ENCODE results near the gene FAHD2B.
"Not testable (repeated sequence)": the region's sequence is repeated elsewhere in the genome, so short reads cannot be mapped to it uniquely, and the experiment has no call there.

FAHD2B gene

GRCh38 chr2:97095661-97096060, 979 bp upstream of the FAHD2B start:
- DNase-seq, result no peak
- Histone ChIP-seq H3K9me3 (no peaks in the 10 kb centered on the region), H3K36me3 (no peaks in the 10 kb centered on the region), H3K4me1 (no peaks in the 10 kb centered on the region), H3K27me3 (no peaks in the 10 kb centered on the region), H3K4me3 (ENCODE audit: low read depth, low read length) (no peak overlapping the region)
- TF ChIP-seq, protein P1, sequence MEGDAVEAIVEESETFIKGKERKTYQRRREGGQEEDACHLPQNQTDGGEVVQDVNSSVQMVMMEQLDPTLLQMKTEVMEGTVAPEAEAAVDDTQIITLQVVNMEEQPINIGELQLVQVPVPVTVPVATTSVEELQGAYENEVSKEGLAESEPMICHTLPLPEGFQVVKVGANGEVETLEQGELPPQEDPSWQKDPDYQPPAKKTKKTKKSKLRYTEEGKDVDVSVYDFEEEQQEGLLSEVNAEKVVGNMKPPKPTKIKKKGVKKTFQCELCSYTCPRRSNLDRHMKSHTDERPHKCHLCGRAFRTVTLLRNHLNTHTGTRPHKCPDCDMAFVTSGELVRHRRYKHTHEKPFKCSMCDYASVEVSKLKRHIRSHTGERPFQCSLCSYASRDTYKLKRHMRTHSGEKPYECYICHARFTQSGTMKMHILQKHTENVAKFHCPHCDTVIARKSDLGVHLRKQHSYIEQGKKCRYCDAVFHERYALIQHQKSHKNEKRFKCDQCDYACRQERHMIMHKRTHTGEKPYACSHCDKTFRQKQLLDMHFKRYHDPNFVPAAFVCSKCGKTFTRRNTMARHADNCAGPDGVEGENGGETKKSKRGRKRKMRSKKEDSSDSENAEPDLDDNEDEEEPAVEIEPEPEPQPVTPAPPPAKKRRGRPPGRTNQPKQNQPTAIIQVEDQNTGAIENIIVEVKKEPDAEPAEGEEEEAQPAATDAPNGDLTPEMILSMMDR (IDR thresholded peaks at IDR 0.05; ENCODE audit: low read depth, low read length), result no peak

- DNase-seq; H3K4me3 ChIP-seq (ENCODE audit: low read depth, low read length); H3K4me1 ChIP-seq; H3K36me3 ChIP-seq; H3K9me3 ChIP-seq; H3K27me3 ChIP-seq: not testable (repeated sequence)
Measured at GRCh38 chr2:97093983-97094771, 505 bp downstream of the FAHD2B start.

- H3K4me3 ChIP-seq (ENCODE audit: low read depth, low read length); H3K9me3 ChIP-seq; DNase-seq; H3K27me3 ChIP-seq; H3K4me1 ChIP-seq; H3K36me3 ChIP-seq: not testable (repeated sequence)
Measured at GRCh38 chr2:97092946-97093345, 1.7 kb downstream of the FAHD2B start.

- not testable (repeated sequence) for H3K4me1 ChIP-seq; H3K36me3 ChIP-seq; H3K4me3 ChIP-seq (ENCODE audit: low read depth, low read length); H3K9me3 ChIP-seq; DNase-seq; H3K27me3 ChIP-seq
Measured at GRCh38 chr2:97088706-97089105, 6.0 kb downstream of the FAHD2B start.

GRCh38 chr2:97085093-97085492, 9.6 kb downstream of the FAHD2B start:
- H3K4me1 ChIP-seq; H3K27me3 ChIP-seq; DNase-seq; H3K36me3 ChIP-seq; H3K9me3 ChIP-seq; H3K4me3 ChIP-seq (ENCODE audit: low read depth, low read length): not testable (repeated sequence)

GRCh38 chr2:97083516-97083915, 11.2 kb downstream of the FAHD2B start:
- not testable (repeated sequence) for H3K4me1 ChIP-seq; H3K4me3 ChIP-seq (ENCODE audit: low read depth, low read length); H3K9me3 ChIP-seq; DNase-seq; H3K36me3 ChIP-seq; H3K27me3 ChIP-seq

GRCh38 chr2:97082206-97082605, 12.5 kb downstream of the FAHD2B start:
- H3K4me3 ChIP-seq (ENCODE audit: low read depth, low read length), result not testable (repeated sequence)
- peak; percentile 16 for DNase-seq

DNA sequence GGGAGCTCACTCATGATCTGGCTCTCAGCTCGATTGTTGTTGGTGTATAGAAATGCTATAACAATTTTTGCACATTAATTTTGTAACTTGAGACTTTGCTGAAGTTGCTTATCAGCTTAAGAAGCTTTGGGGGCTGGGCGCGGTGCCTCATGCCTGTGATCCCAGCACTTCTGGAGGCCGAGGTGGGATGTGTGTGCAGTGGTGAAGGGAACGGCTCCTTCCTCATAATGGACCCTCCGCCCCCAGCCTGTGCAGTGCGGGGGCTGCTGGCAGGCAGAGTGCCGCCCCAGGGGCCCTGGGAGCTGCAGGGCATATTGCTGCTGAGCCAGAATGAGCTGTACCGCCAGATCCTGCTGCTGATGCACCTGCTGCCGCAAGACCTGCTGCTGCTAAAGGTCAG, 13.8 kb downstream of the FAHD2B start:
- H3K9me3 ChIP-seq; H3K27me3 ChIP-seq; DNase-seq; H3K4me3 ChIP-seq (ENCODE audit: low read depth, low read length); H3K36me3 ChIP-seq; H3K4me1 ChIP-seq: not testable (repeated sequence)

More at GRCh38 chr2:97082206-97082605, 12.5 kb downstream of the FAHD2B start:
- H3K36me3 ChIP-seq, H3K4me1 ChIP-seq, H3K9me3 ChIP-seq, H3K27me3 ChIP-seq: not testable (repeated sequence)

GRCh38 chr2:97077213-97077612, 17.5 kb downstream of the FAHD2B start:
- H3K36me3 ChIP-seq; H3K4me3 ChIP-seq (ENCODE audit: low read depth, low read length); DNase-seq; H3K27me3 ChIP-seq; H3K9me3 ChIP-seq; H3K4me1 ChIP-seq: not testable (repeated sequence)

DNA sequence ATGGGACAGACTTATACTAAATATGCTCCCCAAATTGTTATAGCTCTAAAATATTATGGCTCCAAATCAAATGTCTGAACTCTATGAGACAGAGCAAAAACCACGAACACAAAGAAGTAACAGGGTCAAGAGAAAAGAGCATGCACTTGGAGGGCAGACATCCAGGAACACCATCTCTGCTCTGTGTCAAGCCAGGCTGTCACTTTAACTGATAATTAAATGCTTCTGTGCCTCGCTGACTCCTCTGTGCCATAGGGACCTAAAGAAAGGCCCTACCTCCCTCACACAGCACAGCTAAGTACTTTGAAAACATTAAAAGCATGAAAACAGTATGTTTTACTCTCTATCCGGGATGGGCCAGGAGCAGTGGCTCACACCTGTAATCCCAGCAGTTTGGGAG, 23.8 kb downstream of the FAHD2B start:
- H3K4me3 ChIP-seq (ENCODE audit: low read depth, low read length); H3K4me1 ChIP-seq; H3K9me3 ChIP-seq; H3K27me3 ChIP-seq; DNase-seq; H3K36me3 ChIP-seq: not testable (repeated sequence)

- H3K9me3 ChIP-seq; H3K27me3 ChIP-seq; H3K4me3 ChIP-seq (ENCODE audit: low read depth, low read length); H3K36me3 ChIP-seq; H3K4me1 ChIP-seq: not testable (repeated sequence)
- DNase-seq, result peak; percentile 29
Measured at GRCh38 chr2:97068722-97069121, 26.0 kb downstream of the FAHD2B start.
